Choroid plexus epithelial cell (primary cell): ENCODE results near the gene KCNJ5.
A peak's percentile ranks its signal among the peaks of the same experiment; 100 is the strongest.

Experiments
- DNase-seq: peaks from one replicate; pipeline ENCODE4 v3.0.0-alpha.2; 2010; ENCODE audit warnings: low read depth
- H3K4me3 ChIP-seq: 2 replicates; pipeline ENCODE4 v1.5.1; 2011; ENCODE audit warnings: low read depth, mild to moderate bottlenecking, control low read depth, low read length, moderate library complexity
- TF ChIP-seq, protein P1 (sequence below): conservative IDR thresholded peaks from 2 replicates; pipeline ENCODE4 v1.5.1; 2011; ENCODE audit warnings: low read depth, mild to moderate bottlenecking, control low read depth, inconsistent platforms, low read length, moderate library complexity

Gene KCNJ5

DNA sequence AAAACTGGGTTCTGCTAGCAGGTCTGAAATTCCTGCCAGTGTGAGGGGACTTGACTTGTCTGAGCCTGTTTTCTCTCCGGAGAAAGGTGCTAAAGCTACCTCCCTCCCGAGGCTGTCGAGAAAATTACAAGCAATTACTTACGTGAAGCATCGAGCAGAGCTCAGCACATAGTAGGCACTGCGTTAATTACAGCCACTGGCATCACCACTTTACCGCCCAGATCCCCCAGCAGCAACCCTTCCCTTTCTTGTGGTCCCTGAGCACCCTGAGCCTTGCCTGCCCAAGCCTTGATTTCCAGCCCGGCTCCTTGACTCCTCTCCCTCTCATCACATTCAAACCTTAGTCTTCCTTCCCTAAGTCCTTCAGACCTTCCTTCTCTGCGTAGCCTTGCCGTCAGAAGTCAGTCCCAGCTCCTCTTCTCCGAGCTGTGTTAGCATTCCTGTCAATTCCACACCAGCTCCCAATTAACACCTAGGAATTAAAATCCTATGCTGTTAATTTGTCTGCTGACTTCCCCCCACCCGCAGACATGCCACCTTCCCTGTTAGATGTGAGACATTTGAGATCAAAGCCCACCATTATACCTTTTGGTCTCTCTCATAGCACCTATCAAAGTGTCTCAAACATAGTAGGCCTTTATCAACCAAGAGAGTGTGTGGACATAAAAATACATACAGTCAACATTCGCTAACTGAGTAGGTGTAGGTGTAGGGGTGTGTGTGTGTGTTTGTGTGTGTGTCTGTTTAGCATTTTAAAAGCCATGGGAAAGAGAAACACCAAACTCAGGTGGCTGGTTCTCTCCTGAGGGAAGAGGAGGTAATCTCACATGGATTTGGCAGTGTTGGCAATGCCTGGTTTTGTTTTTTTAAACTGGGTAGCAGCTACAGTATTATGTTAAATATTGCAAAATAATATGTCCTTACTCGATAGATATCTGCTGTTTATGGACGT is 2.8 kb upstream of the KCNJ5 start:
- DNase-seq, result no peak
- no peak overlapping the region for H3K4me3 ChIP-seq
- TF ChIP-seq, protein P1, sequence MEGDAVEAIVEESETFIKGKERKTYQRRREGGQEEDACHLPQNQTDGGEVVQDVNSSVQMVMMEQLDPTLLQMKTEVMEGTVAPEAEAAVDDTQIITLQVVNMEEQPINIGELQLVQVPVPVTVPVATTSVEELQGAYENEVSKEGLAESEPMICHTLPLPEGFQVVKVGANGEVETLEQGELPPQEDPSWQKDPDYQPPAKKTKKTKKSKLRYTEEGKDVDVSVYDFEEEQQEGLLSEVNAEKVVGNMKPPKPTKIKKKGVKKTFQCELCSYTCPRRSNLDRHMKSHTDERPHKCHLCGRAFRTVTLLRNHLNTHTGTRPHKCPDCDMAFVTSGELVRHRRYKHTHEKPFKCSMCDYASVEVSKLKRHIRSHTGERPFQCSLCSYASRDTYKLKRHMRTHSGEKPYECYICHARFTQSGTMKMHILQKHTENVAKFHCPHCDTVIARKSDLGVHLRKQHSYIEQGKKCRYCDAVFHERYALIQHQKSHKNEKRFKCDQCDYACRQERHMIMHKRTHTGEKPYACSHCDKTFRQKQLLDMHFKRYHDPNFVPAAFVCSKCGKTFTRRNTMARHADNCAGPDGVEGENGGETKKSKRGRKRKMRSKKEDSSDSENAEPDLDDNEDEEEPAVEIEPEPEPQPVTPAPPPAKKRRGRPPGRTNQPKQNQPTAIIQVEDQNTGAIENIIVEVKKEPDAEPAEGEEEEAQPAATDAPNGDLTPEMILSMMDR, result no peak

DNA sequence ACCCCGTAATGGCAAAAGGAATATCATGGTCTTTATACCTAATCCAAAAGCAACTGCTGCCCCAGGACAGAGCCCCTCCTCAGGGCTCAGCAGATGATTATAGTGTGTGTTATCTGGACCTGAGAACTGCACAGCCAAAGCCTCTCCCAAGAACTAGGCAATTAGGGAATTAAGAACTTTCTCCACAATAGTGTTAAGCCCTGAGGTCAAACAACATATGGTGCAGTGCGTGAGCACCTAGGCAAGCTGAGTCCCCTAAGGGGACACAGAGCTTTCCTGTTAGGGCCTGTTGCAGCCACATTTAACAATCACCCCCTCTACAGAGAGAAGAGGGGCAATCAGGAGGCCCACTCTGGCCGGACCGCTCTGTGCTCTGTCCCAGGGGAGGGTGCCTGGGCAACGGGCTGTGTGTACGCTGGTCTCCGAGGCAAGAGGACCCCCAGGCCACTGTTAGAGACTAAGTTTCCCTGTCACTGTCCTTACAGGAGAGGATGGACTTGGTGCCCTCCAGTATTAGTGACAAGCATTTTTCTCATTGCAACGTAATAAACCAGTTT is 1.4 kb upstream of the KCNJ5 start:
- no peak overlapping the region for H3K4me3 ChIP-seq
- DNase-seq, result no peak
- TF ChIP-seq, protein P1, result no peak

DNA sequence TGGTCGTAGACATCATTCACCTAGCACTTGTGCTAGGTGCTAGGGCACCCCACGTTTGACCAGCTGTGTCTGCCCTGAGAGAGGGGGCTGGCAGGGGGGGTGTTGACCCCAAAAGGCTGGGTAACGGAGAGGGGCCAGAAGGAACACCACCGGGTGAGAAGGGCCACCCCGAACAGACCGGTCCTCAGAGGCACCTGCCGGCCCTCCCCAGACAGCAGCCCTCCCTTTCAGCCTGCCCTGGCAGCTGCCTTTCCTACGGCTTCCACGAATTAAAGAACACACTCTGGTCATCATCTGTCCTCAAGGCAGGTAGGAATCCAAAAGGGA is 977 bp upstream of the KCNJ5 start:
- TF ChIP-seq, protein P1, result no peak
- no peak for DNase-seq
- H3K4me3 ChIP-seq, result peak overlapping the region; percentile 43

DNA sequence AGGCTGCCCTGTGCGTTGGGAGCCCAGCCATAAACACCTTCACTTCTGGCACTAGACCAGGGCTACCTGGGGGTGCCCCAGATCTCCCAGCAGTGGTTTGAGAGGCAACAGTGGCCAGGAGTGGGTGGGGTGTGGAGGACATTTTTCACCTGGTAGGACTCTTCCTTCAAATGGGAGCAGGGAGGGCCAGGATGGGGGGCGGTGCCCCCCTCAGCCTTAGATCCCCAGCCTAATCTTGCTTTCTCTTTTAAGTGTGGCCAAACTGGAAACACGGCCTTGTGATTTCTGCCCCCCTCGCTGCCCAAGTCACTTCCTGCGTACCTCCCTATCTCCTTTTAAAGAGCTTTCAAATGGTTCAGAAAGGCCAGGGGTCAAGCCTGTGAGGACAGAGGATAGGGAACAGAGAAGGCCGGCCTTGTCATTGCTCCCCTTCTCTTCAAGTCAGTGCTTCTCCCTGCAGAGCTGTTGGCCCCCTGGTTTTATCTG is 800 bp downstream of the KCNJ5 start:
- no peak overlapping the region for H3K4me3 ChIP-seq
- TF ChIP-seq, protein P1, result no peak
- no peak for DNase-seq

DNA sequence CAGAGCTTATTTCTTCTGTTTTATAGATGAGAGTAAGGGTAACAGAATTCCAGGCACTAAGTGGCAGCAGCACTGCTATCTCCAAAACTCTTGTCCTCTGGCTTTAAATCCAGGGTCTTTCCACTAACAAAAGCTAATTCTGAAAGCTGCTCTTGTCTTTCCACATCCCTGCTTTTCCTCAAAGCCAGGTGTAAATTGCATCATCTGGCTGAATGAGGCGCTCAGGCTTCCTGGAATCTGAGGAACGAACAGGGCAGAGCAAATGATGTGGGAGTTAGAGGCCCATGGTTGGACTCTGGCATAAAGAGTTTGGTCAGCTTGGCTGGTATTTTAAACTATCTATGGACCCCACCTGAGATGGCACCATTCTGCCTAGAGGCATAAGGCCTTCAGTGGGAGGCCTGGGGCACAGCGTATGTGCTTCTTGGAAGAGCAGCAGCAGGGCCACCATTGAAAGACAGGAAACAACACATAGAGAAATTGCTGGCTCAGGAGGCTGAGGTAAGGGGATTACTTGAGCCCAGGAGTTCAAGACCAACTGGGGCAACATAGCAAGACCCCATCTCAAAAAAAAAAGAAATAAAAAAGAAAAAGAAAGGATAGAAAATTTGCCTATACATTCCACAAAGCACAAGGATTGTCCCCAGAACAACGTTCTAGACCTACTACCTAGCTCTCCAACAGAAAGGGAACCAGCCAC is 1.9 kb downstream of the KCNJ5 start:
- no peak overlapping the region for H3K4me3 ChIP-seq
- TF ChIP-seq, protein P1, result no peak
- DNase-seq, result no peak

DNA sequence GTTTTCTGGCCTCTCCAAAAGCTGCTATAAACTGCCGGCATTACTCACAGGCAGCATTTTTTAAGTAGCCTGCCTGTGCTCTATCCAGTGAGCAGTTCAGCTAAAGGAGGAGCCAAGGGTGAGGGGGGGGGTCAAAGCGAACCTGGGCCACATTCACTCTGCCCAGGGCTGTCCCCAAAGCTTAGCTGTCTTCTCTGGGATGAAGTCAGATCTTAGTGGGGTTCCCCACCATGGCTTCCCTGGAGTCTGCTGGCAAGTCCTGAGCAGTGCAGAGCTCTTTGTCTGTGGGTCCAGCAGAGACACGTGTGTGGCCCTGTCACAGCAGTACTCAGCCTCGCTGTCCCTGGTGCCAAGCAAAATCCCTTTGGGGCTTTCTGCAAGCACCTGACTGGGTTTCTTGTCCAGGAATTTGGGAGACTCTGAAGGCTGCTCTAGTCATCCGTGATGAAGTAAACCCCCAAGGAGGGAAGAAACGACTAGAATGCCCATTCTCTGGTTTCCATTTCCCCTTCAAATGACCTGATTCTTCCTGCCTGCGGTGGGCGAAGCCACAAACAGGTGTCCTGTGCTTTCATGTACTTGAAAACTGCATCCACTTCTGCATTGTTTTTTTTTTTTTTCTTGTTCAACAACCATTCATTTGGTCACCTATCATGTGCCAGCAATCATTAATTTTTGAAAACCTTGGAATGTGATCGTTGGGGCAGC is 2.6 kb downstream of the KCNJ5 start:
- TF ChIP-seq, protein P1, result no peak
- DNase-seq, result no peak
- H3K4me3 ChIP-seq, result no peak overlapping the region
